Trophoblast cell (in vitro differentiated cells and primary cell): ENCODE results near the gene FGD2.

Experiments used
- DNase-seq, 2 donors: peaks; one replicate each; pipeline ENCODE4 v3.0.0-alpha.2; 2016
- H2AFZ ChIP-seq: 2 replicates; pipeline ENCODE4 v1.6.1; 2013; ENCODE audit warnings: low read length, moderate library complexity, mild to moderate bottlenecking; ENCODE audit not compliant: insufficient read depth, poor library complexity
- H2AK5ac ChIP-seq: 2 replicates; pipeline ENCODE4 v1.6.1; 2013; ENCODE audit warnings: mild to moderate bottlenecking, low read length
- H2BK120ac ChIP-seq: 2 replicates; pipeline ENCODE4 v1.6.1; 2013; ENCODE audit warnings: low read length, mild to moderate bottlenecking, moderate library complexity; ENCODE audit not compliant: insufficient read depth, poor library complexity
- H2BK12ac ChIP-seq: 2 replicates; pipeline ENCODE4 v1.6.1; 2013; ENCODE audit warnings: mild to moderate bottlenecking, low read length, moderate library complexity
- H2BK5ac ChIP-seq: 2 replicates; pipeline ENCODE4 v1.6.1; 2013; ENCODE audit warnings: low read length, low read depth, moderate library complexity, mild to moderate bottlenecking; ENCODE audit not compliant: poor library complexity
- H3K14ac ChIP-seq: 2 replicates; pipeline ENCODE4 v1.6.1; 2013; ENCODE audit warnings: mild to moderate bottlenecking, low read length
- H3K18ac ChIP-seq: 2 replicates; pipeline ENCODE4 v1.6.1; 2013; ENCODE audit warnings: mild to moderate bottlenecking, low read length
- H3K23ac ChIP-seq: 2 replicates; pipeline ENCODE4 v1.6.1; 2013; ENCODE audit warnings: low read length
- H3K27ac ChIP-seq: 2 replicates; pipeline ENCODE4 v1.5.1; 2013; ENCODE audit warnings: low read depth, mild to moderate bottlenecking, inconsistent platforms, low read length, moderate library complexity
- H3K27me3 ChIP-seq: 2 replicates; pipeline ENCODE4 v1.6.1; 2013; ENCODE audit warnings: inconsistent platforms, mild to moderate bottlenecking, low read length, moderate library complexity; ENCODE audit not compliant: insufficient read depth
- H3K36me3 ChIP-seq, 2 experiments: 1 replicate in 1 of 2; 2 replicates in 1 of 2; pipeline ENCODE4 v1.6.1; 2013; ENCODE audit warnings: low read length in 2 of 2, mild to moderate bottlenecking in 2 of 2, moderate library complexity in 1 of 2; ENCODE audit not compliant: insufficient read depth in 2 of 2, control insufficient read depth in 1 of 2
- H3K4ac ChIP-seq: 2 replicates; pipeline ENCODE4 v1.6.1; 2013; ENCODE audit warnings: low read depth, mild to moderate bottlenecking, low read length, moderate library complexity
- H3K4me1 ChIP-seq, 2 experiments: 1 replicate in 1 of 2; 2 replicates in 1 of 2; pipeline ENCODE4 v1.6.1; 2013; ENCODE audit warnings: low read length in 2 of 2, mild to moderate bottlenecking in 2 of 2, moderate library complexity in 1 of 2; ENCODE audit not compliant: insufficient read depth in 2 of 2, control insufficient read depth in 1 of 2
- H3K4me2 ChIP-seq: 2 replicates; pipeline ENCODE4 v1.6.1; 2013; ENCODE audit warnings: inconsistent platforms, mild to moderate bottlenecking, low read length, moderate library complexity
- H3K4me3 ChIP-seq: 2 replicates; pipeline ENCODE4 v1.5.1; 2013; ENCODE audit warnings: mild to moderate bottlenecking, low read depth, low read length, inconsistent platforms
- H3K79me1 ChIP-seq: one replicate; pipeline ENCODE4 v1.6.1; 2013; ENCODE audit warnings: low read length
- H3K79me2 ChIP-seq: 2 replicates; pipeline ENCODE4 v1.6.1; 2013; ENCODE audit warnings: low read length, mild to moderate bottlenecking; ENCODE audit not compliant: control insufficient read depth, insufficient read depth, poor library complexity
- H3K9ac ChIP-seq: 2 replicates; pipeline ENCODE4 v1.6.1; 2013; ENCODE audit warnings: mild to moderate bottlenecking, low read length
- H3K9me3 ChIP-seq: 2 replicates; pipeline ENCODE4 v1.6.1; 2013; ENCODE audit warnings: low read depth, mild to moderate bottlenecking, control low read depth, inconsistent platforms, low read length; ENCODE audit not compliant: insufficient read depth
- H4K12ac ChIP-seq: 2 replicates; pipeline ENCODE4 v1.6.1; 2013; ENCODE audit warnings: low read depth, mild to moderate bottlenecking, low read length, moderate library complexity
- H4K8ac ChIP-seq: 2 replicates; pipeline ENCODE4 v1.6.1; 2013; ENCODE audit warnings: low read depth, mild to moderate bottlenecking, low read length, moderate library complexity
- H4K91ac ChIP-seq: one replicate; pipeline ENCODE4 v1.6.1; 2013; ENCODE audit warnings: low read depth, mild to moderate bottlenecking, low read length, moderate library complexity
- WGBS: extraction: QIAGEN DNeasy Blood & Tissue Kit; methylation state at CpG from one replicate; pipeline ENCODE4 v1.1.7; 2013; ENCODE audit warnings: missing lambda C conversion rate; ENCODE audit not compliant: insufficient read length, insufficient coverage; ENCODE audit errors: extremely low coverage; 5-methylcytosine and 5-hydroxymethylcytosine counted together

Gene FGD2

GRCh38 chr6:37069639-37070038, 64.2 kb downstream of the FGD2 start:
- Histone ChIP-seq H3K27ac (no peak overlapping the region), H3K9ac (no peak overlapping the region), H3K36me3 (no peaks in the 10 kb centered on the region), H2BK120ac (no peak overlapping the region), H4K12ac (no peak overlapping the region), H3K4me1 (peaks cover 0 to 2% of the 10 kb centered on the region in 2 experiments), H2AK5ac (no peak overlapping the region), H3K4me2 (no peak overlapping the region), H3K14ac (no peak overlapping the region), H3K4me3 (no peak overlapping the region), H3K18ac (no peak overlapping the region), H3K23ac (no peak overlapping the region), H3K4ac (no peak overlapping the region), H4K91ac (no peak overlapping the region), H2AFZ (no peak overlapping the region), H2BK5ac (no peak overlapping the region), H2BK12ac (no peak overlapping the region), H3K79me1 (no peaks in the 10 kb centered on the region), H3K27me3 (no peaks in the 10 kb centered on the region), H3K79me2 (no peaks in the 10 kb centered on the region), H4K8ac (no peak overlapping the region), H3K9me3 (peaks cover 2% of the 10 kb centered on the region)
- DNase-seq: no peak
- no CpG with 5 or more reads among the region's 5 CpGs for WGBS

GRCh38 chr6:37072526-37072925, 67.1 kb downstream of the FGD2 start:
- H3K23ac ChIP-seq: no peak overlapping the region
- H3K14ac ChIP-seq: no peak overlapping the region
- H2AK5ac ChIP-seq: no peak overlapping the region
- peaks cover 2% of the 10 kb centered on the region for H3K9me3 ChIP-seq
- H3K4me2 ChIP-seq: no peak overlapping the region
- H3K79me1 ChIP-seq: no peaks in the 10 kb centered on the region
- H2BK12ac ChIP-seq: no peak overlapping the region
- no peak overlapping the region for H4K12ac ChIP-seq
- no peak overlapping the region for H2BK5ac ChIP-seq
- no peak overlapping the region for H3K9ac ChIP-seq
- no peak overlapping the region for H3K4me3 ChIP-seq
- H2AFZ ChIP-seq: no peak overlapping the region
- no peak overlapping the region for H3K4ac ChIP-seq
- peaks cover 0 to 2% of the 10 kb centered on the region in 2 experiments for H3K4me1 ChIP-seq
- WGBS: no CpG with 5 or more reads among the region's 5 CpGs
- H3K27me3 ChIP-seq: no peaks in the 10 kb centered on the region
- no peak overlapping the region for H2BK120ac ChIP-seq
- H3K18ac ChIP-seq: no peak overlapping the region
- no peaks in the 10 kb centered on the region for H3K79me2 ChIP-seq
- H4K8ac ChIP-seq: no peak overlapping the region
- H4K91ac ChIP-seq: no peak overlapping the region
- H3K36me3 ChIP-seq: no peaks in the 10 kb centered on the region
- no peak overlapping the region for H3K27ac ChIP-seq
- no peak for DNase-seq

GRCh38 chr6:37074053-37074827, 68.8 kb downstream of the FGD2 start:
- DNase-seq: no peak
- Histone ChIP-seq H3K27ac (no peak overlapping the region), H4K12ac (no peak overlapping the region), H3K79me1 (no peaks in the 10 kb centered on the region), H4K8ac (no peak overlapping the region), H2BK120ac (no peak overlapping the region), H4K91ac (no peak overlapping the region), H3K36me3 (no peaks in the 10 kb centered on the region), H3K27me3 (no peaks in the 10 kb centered on the region), H3K4me3 (no peak overlapping the region), H3K4me1 (peaks cover 6% of the 10 kb centered on the region in 2 experiments), H3K9me3 (no peaks in the 10 kb centered on the region), H3K23ac (no peak overlapping the region), H2BK12ac (no peak overlapping the region), H3K4ac (no peak overlapping the region), H3K14ac (no peak overlapping the region), H2AK5ac (no peak overlapping the region), H2BK5ac (no peak overlapping the region), H3K79me2 (no peaks in the 10 kb centered on the region), H3K9ac (no peak overlapping the region), H2AFZ (no peak overlapping the region), H3K18ac (no peak overlapping the region), H3K4me2 (no peak overlapping the region)
- no CpG with 5 or more reads among the region's 12 CpGs for WGBS

GRCh38 chr6:37077191-37077904, 71.9 kb downstream of the FGD2 start:
- H2BK5ac ChIP-seq: no peak overlapping the region
- no CpG with 5 or more reads among the region's 11 CpGs for WGBS
- H3K79me2 ChIP-seq: no peaks in the 10 kb centered on the region
- no peak overlapping the region for H3K14ac ChIP-seq
- no peak overlapping the region for H2BK120ac ChIP-seq
- no peak overlapping the region for H3K4me2 ChIP-seq
- no peak overlapping the region for H3K18ac ChIP-seq
- no peak overlapping the region for H3K9ac ChIP-seq
- no peak overlapping the region for H2BK12ac ChIP-seq
- H3K4me1 ChIP-seq: peaks cover 4 to 6% of the 10 kb centered on the region in 2 experiments
- H2AFZ ChIP-seq: no peak overlapping the region
- no peak overlapping the region for H2AK5ac ChIP-seq
- no peaks in the 10 kb centered on the region for H3K36me3 ChIP-seq
- DNase-seq: no peak
- no peaks in the 10 kb centered on the region for H3K27me3 ChIP-seq
- no peak overlapping the region for H3K4me3 ChIP-seq
- H3K27ac ChIP-seq: no peak overlapping the region
- no peak overlapping the region for H4K91ac ChIP-seq
- H3K4ac ChIP-seq: no peak overlapping the region
- no peak overlapping the region for H3K23ac ChIP-seq
- H3K79me1 ChIP-seq: no peaks in the 10 kb centered on the region
- H4K8ac ChIP-seq: no peak overlapping the region
- H3K9me3 ChIP-seq: no peaks in the 10 kb centered on the region
- no peak overlapping the region for H4K12ac ChIP-seq
